Fibroblast of lung (primary cell): ENCODE measurements around the gene NDFIP2. TPM values are rescaled to one million over a fixed set of nuclear protein-coding genes. Genes with fewer than 3 reads are reported as not detected.

Experiments
- DNase-seq, 2 donors: peaks; one replicate each; pipeline versions ENCODE4 v3.0.0 to v3.0.0-alpha.2; 2010; ENCODE audit warnings: low read depth in 2 of 2
- H2AFZ ChIP-seq: 2 replicates; pipeline ENCODE4 v1.5.1; 2012; ENCODE audit warnings: low read length, control low read depth, inconsistent platforms
- H3K27ac ChIP-seq: 2 replicates; pipeline ENCODE4 v1.5.1; 2011; ENCODE audit warnings: low read length, control low read depth; ENCODE audit not compliant: insufficient read depth
- H3K27me3 ChIP-seq: 2 replicates; pipeline ENCODE4 v1.5.1; 2011; ENCODE audit warnings: mild to moderate bottlenecking, low read length; ENCODE audit not compliant: control insufficient read depth, insufficient read depth
- H3K36me3 ChIP-seq: 2 replicates; pipeline ENCODE4 v1.5.1; 2011; ENCODE audit warnings: low read length; ENCODE audit not compliant: control insufficient read depth, insufficient read depth
- H3K4me1 ChIP-seq: 2 replicates; pipeline ENCODE4 v1.5.1; 2011; ENCODE audit warnings: low read length; ENCODE audit not compliant: control insufficient read depth, insufficient read depth; ENCODE audit errors: extremely low read depth
- H3K4me2 ChIP-seq: 2 replicates; pipeline ENCODE4 v1.5.1; 2011; ENCODE audit warnings: low read length, control low read depth; ENCODE audit not compliant: insufficient read depth; ENCODE audit errors: extremely low read depth
- H3K4me3 ChIP-seq, 4 experiments: fragments of 200-600 bp in 1 of 4; sonication (generic) in 1 of 4; replicated peaks in 1 of 4; 2 replicates each; pipeline ENCODE4 v1.5.1; 2011 to 2016; ENCODE audit warnings: low read length in 4 of 4, low read depth in 3 of 4, mild to moderate bottlenecking in 3 of 4, control low read depth in 2 of 4, inconsistent platforms in 1 of 4, mixed read lengths in 1 of 4; ENCODE audit not compliant: insufficient read depth in 1 of 4; ENCODE audit errors: control extremely low read depth in 1 of 4
- H3K79me2 ChIP-seq: 2 replicates; pipeline ENCODE4 v1.5.1; 2012; ENCODE audit warnings: mild to moderate bottlenecking, low read length, inconsistent platforms; ENCODE audit not compliant: control insufficient read depth, insufficient read depth
- H3K9ac ChIP-seq: 2 replicates; pipeline ENCODE4 v1.5.1; 2011; ENCODE audit warnings: mild to moderate bottlenecking, low read length, control low read depth; ENCODE audit not compliant: insufficient read depth
- H3K9me3 ChIP-seq: 2 replicates; pipeline ENCODE4 v1.5.1; 2012; ENCODE audit warnings: low read depth, low read length; ENCODE audit not compliant: control insufficient read depth, insufficient read depth
- H4K20me1 ChIP-seq: 2 replicates; pipeline ENCODE4 v1.5.1; 2011; ENCODE audit warnings: low read length; ENCODE audit not compliant: control insufficient read depth, insufficient read depth; ENCODE audit errors: extremely low read depth
- EZH2 ChIP-seq: IDR thresholded peaks from 2 replicates; pipeline ENCODE4 v1.5.1; 2012; ENCODE audit warnings: low read length, control low read depth, mild to moderate bottlenecking; ENCODE audit errors: missing control alignments
- polyA plus RNA-seq, 2 donors: library from polyadenylated mRNA; depleted of rRNA in 1 of 2; stranded (reverse) in 1 of 2; unstranded in 1 of 2; fragments of >200 nt; gene quantifications; 2 replicates each; pipeline ENCODE4 v1.2.1, GENCODE V29; 2011 to 2012; ENCODE audit warnings: missing spikeins in 1 of 2
- total RNA-seq: library from RNA; depleted of rRNA; stranded (reverse); fragments of >200 nt; gene quantifications from 2 replicates; pipeline ENCODE4 v1.2.1, GENCODE V29; 2014
- TF ChIP-seq, protein P1 (sequence below), 2 donors: IDR thresholded peaks in 1 of 2; conservative IDR thresholded peaks in 1 of 2; 1 replicate in 1 of 2; 2 replicates in 1 of 2; pipeline ENCODE4 v1.5.1; 2011 to 2012; ENCODE audit warnings: low read length in 2 of 2, control low read depth in 1 of 2, inconsistent platforms in 1 of 2, low read depth in 1 of 2, mild to moderate bottlenecking in 1 of 2

Gene NDFIP2
- total and polyA plus RNA-seq, 2 donors (not counting 1 experiment from before 2014, with no cell fraction given) = 39.1 to 46.4 TPM

GRCh38 chr13:79502859-79503468 lies 22.0 kb downstream of the NDFIP2 start:
- H3K36me3 ChIP-seq = no peaks in the 10 kb centered on the region
- H3K79me2 ChIP-seq = peaks cover 4% of the 10 kb centered on the region
- H3K27ac ChIP-seq = no peak overlapping the region
- H3K4me1 ChIP-seq = no peaks in the 10 kb centered on the region
- H2AFZ ChIP-seq = no peak overlapping the region
- H3K9ac ChIP-seq = no peak overlapping the region
- no peak for DNase-seq
- H3K4me3 ChIP-seq = no peak overlapping the region
- no peaks in the 10 kb centered on the region for H3K9me3 ChIP-seq
- TF ChIP-seq, protein P1, sequence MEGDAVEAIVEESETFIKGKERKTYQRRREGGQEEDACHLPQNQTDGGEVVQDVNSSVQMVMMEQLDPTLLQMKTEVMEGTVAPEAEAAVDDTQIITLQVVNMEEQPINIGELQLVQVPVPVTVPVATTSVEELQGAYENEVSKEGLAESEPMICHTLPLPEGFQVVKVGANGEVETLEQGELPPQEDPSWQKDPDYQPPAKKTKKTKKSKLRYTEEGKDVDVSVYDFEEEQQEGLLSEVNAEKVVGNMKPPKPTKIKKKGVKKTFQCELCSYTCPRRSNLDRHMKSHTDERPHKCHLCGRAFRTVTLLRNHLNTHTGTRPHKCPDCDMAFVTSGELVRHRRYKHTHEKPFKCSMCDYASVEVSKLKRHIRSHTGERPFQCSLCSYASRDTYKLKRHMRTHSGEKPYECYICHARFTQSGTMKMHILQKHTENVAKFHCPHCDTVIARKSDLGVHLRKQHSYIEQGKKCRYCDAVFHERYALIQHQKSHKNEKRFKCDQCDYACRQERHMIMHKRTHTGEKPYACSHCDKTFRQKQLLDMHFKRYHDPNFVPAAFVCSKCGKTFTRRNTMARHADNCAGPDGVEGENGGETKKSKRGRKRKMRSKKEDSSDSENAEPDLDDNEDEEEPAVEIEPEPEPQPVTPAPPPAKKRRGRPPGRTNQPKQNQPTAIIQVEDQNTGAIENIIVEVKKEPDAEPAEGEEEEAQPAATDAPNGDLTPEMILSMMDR (conservative IDR thresholded peaks at IDR 0.05 in 1 of 2, IDR thresholded peaks at IDR 0.05 in 1 of 2; ENCODE audit: low read depth in 1 of 2, low read length in 2 of 2) = no peak
- TF ChIP-seq EZH2 = no peak
- H3K27me3 ChIP-seq = no peaks in the 10 kb centered on the region
- no peak overlapping the region for H3K4me2 ChIP-seq
- H4K20me1 ChIP-seq = no peaks in the 10 kb centered on the region

DNA sequence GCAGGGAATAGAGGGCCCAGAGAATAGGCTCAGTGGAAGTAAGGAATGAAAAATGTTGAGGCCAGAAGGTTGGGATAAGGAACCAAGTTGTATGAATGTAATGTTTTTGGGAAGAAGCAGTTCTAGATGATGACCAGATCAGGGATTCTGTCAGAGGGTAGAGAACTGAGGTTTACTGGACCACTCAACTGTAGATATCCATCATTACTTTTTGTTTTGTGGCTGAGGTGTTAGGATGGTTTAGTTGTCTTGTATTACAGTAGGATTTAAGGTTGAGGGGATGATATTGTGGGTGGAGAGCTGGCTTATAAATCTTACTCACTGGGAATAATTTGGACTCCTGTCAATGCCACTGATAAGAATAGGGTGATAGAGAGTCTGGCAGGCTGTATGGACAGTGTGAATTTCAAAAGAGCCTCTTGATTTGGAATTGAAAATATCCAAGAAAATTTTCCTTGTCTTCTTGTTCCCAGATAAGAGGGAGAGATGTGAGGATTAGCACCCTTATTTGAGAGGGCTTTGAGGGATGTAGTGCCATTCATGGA lies 22.6 kb downstream of the NDFIP2 start:
- H3K4me2 ChIP-seq = no peak overlapping the region
- no peaks in the 10 kb centered on the region for H3K27me3 ChIP-seq
- no peaks in the 10 kb centered on the region for H4K20me1 ChIP-seq
- no peak overlapping the region for H2AFZ ChIP-seq
- no peak overlapping the region for H3K4me3 ChIP-seq
- peaks cover 4% of the 10 kb centered on the region for H3K79me2 ChIP-seq
- no peak overlapping the region for H3K27ac ChIP-seq
- H3K4me1 ChIP-seq = no peaks in the 10 kb centered on the region
- no peak overlapping the region for H3K9ac ChIP-seq
- no peaks in the 10 kb centered on the region for H3K36me3 ChIP-seq
- no peak for DNase-seq
- TF ChIP-seq, protein P1 (conservative IDR thresholded peaks at IDR 0.05 in 1 of 2, IDR thresholded peaks at IDR 0.05 in 1 of 2; ENCODE audit: low read depth in 1 of 2, low read length in 2 of 2) = no peak
- no peak for TF ChIP-seq EZH2
- no peaks in the 10 kb centered on the region for H3K9me3 ChIP-seq

DNA sequence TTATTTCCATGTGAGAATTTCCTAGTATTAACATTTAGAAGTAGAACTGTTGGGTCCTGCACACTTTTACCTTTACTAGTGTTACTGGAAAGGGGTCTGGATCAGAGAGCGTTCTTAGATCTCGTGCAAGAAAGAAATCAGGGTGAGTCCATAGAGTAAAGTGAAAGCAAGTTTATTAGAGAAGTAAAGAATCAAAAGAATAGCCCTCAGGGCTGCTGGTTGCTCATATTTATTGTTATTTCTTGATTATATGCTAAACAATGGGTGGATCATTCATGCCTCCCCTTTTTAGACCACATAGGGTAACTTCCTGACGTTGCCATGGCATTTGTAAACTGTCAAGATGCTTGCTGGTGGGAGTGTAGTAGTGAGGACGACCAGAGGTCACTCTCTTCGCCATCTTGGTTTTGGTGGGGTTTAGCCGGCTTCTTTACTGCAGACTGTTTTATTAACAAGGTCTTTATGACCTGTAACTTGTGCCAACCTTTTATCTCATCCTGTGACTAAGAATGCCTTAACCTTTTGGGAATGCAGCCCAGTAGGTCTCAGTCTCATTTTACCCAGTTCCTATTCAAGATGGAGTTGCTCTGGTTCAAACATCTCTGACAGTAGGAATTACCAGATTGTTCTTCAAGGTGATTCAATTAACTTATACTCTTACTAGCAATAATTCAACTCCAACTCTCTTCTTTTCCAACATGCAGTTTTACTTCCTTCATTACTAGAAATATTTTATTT lies 27.4 kb downstream of the NDFIP2 start:
- TF ChIP-seq EZH2 = no peak
- TF ChIP-seq, protein P1 (conservative IDR thresholded peaks at IDR 0.05 in 1 of 2, IDR thresholded peaks at IDR 0.05 in 1 of 2; ENCODE audit: low read depth in 1 of 2, low read length in 2 of 2) = no peak
- H2AFZ ChIP-seq = no peak overlapping the region
- H3K27ac ChIP-seq = no peak overlapping the region
- H4K20me1 ChIP-seq = no peaks in the 10 kb centered on the region
- H3K4me1 ChIP-seq = no peaks in the 10 kb centered on the region
- no peaks in the 10 kb centered on the region for H3K27me3 ChIP-seq
- no peaks in the 10 kb centered on the region for H3K36me3 ChIP-seq
- H3K9me3 ChIP-seq = no peaks in the 10 kb centered on the region
- no peak for DNase-seq
- H3K4me3 ChIP-seq = no peak overlapping the region
- peaks cover 5% of the 10 kb centered on the region for H3K79me2 ChIP-seq
- H3K4me2 ChIP-seq = no peak overlapping the region
- no peak overlapping the region for H3K9ac ChIP-seq
